K562 (cell line): Measurements from ENCODE around the gene NAPB. TPM values are rescaled to one million over a fixed set of nuclear protein-coding genes. Genes with fewer than 3 reads are reported as not detected.
A peak's percentile ranks its signal among the peaks of the same experiment; 100 is the strongest.

Source experiments
- ATAC-seq: fragments of 200-7000 bp; cut with Tn5 transposase; 3 replicates; pipeline ENCODE4 v1.9.1; 2020; ENCODE audit warnings: moderate library complexity
- BruUV-seq: library from RNA; stranded (reverse); fragments of 400-500 nt; replicated peaks from 2 replicates; lab custom pipeline; 2021; lab: Mats Ljungman, UMichigan
- CTCF ChIA-PET: fragments of 300-600 bp; formaldehyde crosslinking; extraction: SDS; loops from one replicate; lab custom pipeline; 2021; ENCODE audit warnings: low intra/inter-chr PET ratio; lab: Yijun Ruan, JAX
- POLR2A ChIA-PET: fragments of 300-600, 350-650 bp; sonication (Branson Sonifier 250); formaldehyde crosslinking; extraction: SDS; loops from one replicate; lab custom pipeline; 2021; ENCODE audit warnings: antibody characterized with exemption, inconsistent platforms; lab: Yijun Ruan, JAX
- DNase-seq, 4 experiments: peaks; one replicate each; pipeline versions ENCODE4 v3.0.0 to v3.0.0-alpha.2; 2011 to 2018; ENCODE audit warnings: low spot score in 3 of 4, mixed read lengths in 3 of 4; ENCODE audit errors: extremely low read depth in 1 of 4
- FAIRE-seq: peaks from 2 replicates; lab custom pipeline; 2011; peaks lifted over from hg19 to GRCh38; lab: Jason Lieb, UNC
- H2AFZ ChIP-seq: 2 replicates; pipeline ENCODE4 v1.6.0; 2011; ENCODE audit warnings: low read depth, low read length, control low read depth, inconsistent platforms
- H3K27ac ChIP-seq: fragments of 200-600 bp; 3 replicates; pipeline ENCODE4 v1.8.0; 2011; ENCODE audit warnings: low read depth, mild to moderate bottlenecking, control low read depth, inconsistent platforms, low read length, moderate library complexity, mixed read lengths; ENCODE audit errors: extremely low read depth
- H3K27me3 ChIP-seq, 2 experiments: fragments of 300-600 bp in 1 of 2; 2 replicates in 1 of 2; 3 replicates in 1 of 2; pipeline versions ENCODE4 v1.6.0 to v1.8.0; 2011; ENCODE audit warnings: inconsistent platforms in 2 of 2, low read length in 2 of 2, mild to moderate bottlenecking in 1 of 2, mixed read lengths in 1 of 2, moderate library complexity in 1 of 2; ENCODE audit not compliant: control insufficient read depth in 2 of 2, insufficient read depth in 2 of 2
- H3K36me3 ChIP-seq: fragments of 300-600 bp; 3 replicates; pipeline ENCODE4 v1.8.0; 2011; ENCODE audit warnings: mild to moderate bottlenecking, low read length, inconsistent platforms; ENCODE audit not compliant: control insufficient read depth, insufficient read depth
- H3K4me1 ChIP-seq, 2 experiments: fragments of 200-600 bp in 1 of 2; replicated peaks in 1 of 2; 2 replicates in 1 of 2; 3 replicates in 1 of 2; pipeline versions ENCODE4 v1.5.1 to v1.8.0; 2011; ENCODE audit warnings: inconsistent platforms in 2 of 2, low read length in 2 of 2, mild to moderate bottlenecking in 1 of 2, mixed read lengths in 1 of 2, moderate library complexity in 1 of 2; ENCODE audit not compliant: control insufficient read depth in 2 of 2, insufficient read depth in 2 of 2
- H3K4me2 ChIP-seq: 2 replicates; pipeline ENCODE4 v1.6.1; 2011; ENCODE audit warnings: low read length, control low read depth, inconsistent platforms, mixed read lengths; ENCODE audit not compliant: insufficient read depth
- H3K4me3 ChIP-seq: fragments of 200-600 bp; sonication (generic), shearing (Covaris generic); 2 replicates; pipeline ENCODE4 v1.5.1; 2016; ENCODE audit warnings: control low read depth, inconsistent platforms
- H3K79me2 ChIP-seq: fragments of 200-600 bp; 3 replicates; pipeline ENCODE4 v1.8.0; 2011; ENCODE audit warnings: low read length, inconsistent platforms; ENCODE audit not compliant: control insufficient read depth, insufficient read depth
- H3K9ac ChIP-seq, 2 experiments: 2 replicates each; pipeline versions ENCODE4 v1.6.0 to v1.6.1; 2011; ENCODE audit warnings: low read depth in 2 of 2, low read length in 2 of 2, control low read depth in 1 of 2, inconsistent platforms in 1 of 2, mild to moderate bottlenecking in 1 of 2, mixed read lengths in 1 of 2; ENCODE audit not compliant: insufficient read depth in 1 of 2
- H3K9me1 ChIP-seq: one replicate; pipeline ENCODE4 v1.6.0; 2011; ENCODE audit warnings: inconsistent platforms, mild to moderate bottlenecking, low read length, moderate library complexity; ENCODE audit not compliant: control insufficient read depth, insufficient read depth
- H3K9me3 ChIP-seq: replicated peaks from 2 replicates; pipeline ENCODE4 v1.5.1; 2011; ENCODE audit warnings: low read depth, low read length, inconsistent platforms; ENCODE audit not compliant: control insufficient read depth, insufficient read depth
- H4K20me1 ChIP-seq: replicated peaks from 2 replicates; pipeline ENCODE4 v1.6.1; 2011; ENCODE audit warnings: low read length, inconsistent platforms, mixed read lengths; ENCODE audit not compliant: control insufficient read depth, insufficient read depth
- COPS2 ChIP-seq: fragments of 450-650 bp; conservative IDR thresholded peaks from 2 replicates; pipeline ENCODE4 v1.6.1; 2016; ENCODE audit warnings: mild to moderate bottlenecking, moderate library complexity
- HDAC1 ChIP-seq, 2 experiments: fragments of 450-650 bp; IDR thresholded peaks; 2 replicates each; pipeline ENCODE4 v1.6.1; 2016 to 2017; ENCODE audit warnings: inconsistent platforms in 1 of 2, mild to moderate bottlenecking in 1 of 2, moderate library complexity in 1 of 2
- RBBP5 ChIP-seq: fragments of 200-600 bp; sonication (generic); IDR thresholded peaks from 2 replicates; pipeline ENCODE4 v1.6.1; 2012; ENCODE audit warnings: borderline replicate concordance, mild to moderate bottlenecking, low read length, control low read depth, inconsistent platforms; ENCODE audit not compliant: insufficient read depth, poor library complexity, severe bottlenecking
- SAFB ChIP-seq: fragments of 200-400 bp; formaldehyde crosslinking; IDR thresholded peaks from 2 replicates; pipeline ENCODE4 v1.6.1; 2017; ENCODE audit warnings: low read depth, low read length, borderline replicate concordance
- ZNF146 ChIP-seq: IDR thresholded peaks from one replicate; pipeline ENCODE4 v1.6.1; 2018; ENCODE audit warnings: missing compliant biosample characterization; ENCODE audit not compliant: unreplicated experiment
- ZNF316 ChIP-seq: fragments of 450-650 bp; IDR thresholded peaks from 2 replicates; pipeline ENCODE4 v1.6.1; 2016
- WGBS: fragments of 100-300 bp; shearing (Covaris generic); methylation state at CpG from one replicate; pipeline ENCODE4 v1.1.6; 2016; ENCODE audit warnings: low coverage, mixed read lengths; ENCODE audit not compliant: insufficient coverage; ENCODE audit errors: missing lambda C conversion rate; 5-methylcytosine and 5-hydroxymethylcytosine counted together
- in situ Hi-C: fragments of 300-500 bp; cut with MboI; formaldehyde crosslinking; loops from 4 replicates; pipeline ENCODE4 v1.15.0; 2018; ENCODE audit warnings: inconsistent platforms, mixed read lengths
- intact Hi-C: fragments of 100-400 bp; cut with micrococcal nuclease; formaldehyde crosslinking; loops from 2 replicates; pipeline ENCODE4 v1.14.2; 2022
- polyA plus RNA-seq, 8 experiments: library from polyadenylated mRNA; depleted of rRNA in 4 of 8; stranded (reverse) in 5 of 8; unstranded in 3 of 8; fragments of >200 nt; fragmentation: Nextera tagmentation in 2 of 8; fragmentation: Illumina TruSeq in 1 of 8; extraction: Ambion mirVana in 2 of 8; extraction: Trizol in 1 of 8; gene quantifications; 2 replicates each; pipeline versions ENCODE4 v1.2.1 to v1.2.3, GENCODE V29; 2011 to 2014; ENCODE audit warnings: inconsistent platforms in 1 of 8, missing spikeins in 1 of 8
- total RNA-seq, 7 experiments: library from RNA; depleted of rRNA in 6 of 7; stranded (reverse); fragments of >200 nt in 6 of 7; fragmentation: Illumina TruSeq in 2 of 7; extraction: Trizol in 2 of 7; gene quantifications; 2 replicates each; pipeline versions ENCODE4 v1.2.1 to v1.2.3, GENCODE V29; 2011 to 2021; ENCODE audit warnings: low replicate concordance in 1 of 7
- TF ChIP-seq, protein P1 (sequence below), 2 experiments: fragments of 250-450 bp in 1 of 2; fragments of 450-650 bp in 1 of 2; sonication (Bioruptor Pico) in 1 of 2; IDR thresholded peaks; 2 replicates each; pipeline versions ENCODE4 v1.6.1 to v1.8.0; 2016 to 2021; ENCODE audit warnings: mild to moderate bottlenecking in 2 of 2, moderate library complexity in 2 of 2, missing compliant biosample characterization in 1 of 2, missing genetic modification characterization in 1 of 2
- TF ChIP-seq, protein P2 (sequence below), 2 experiments: IDR thresholded peaks; 2 replicates each; pipeline ENCODE4 v1.6.1; 2011; ENCODE audit warnings: borderline replicate concordance in 1 of 2, control low read depth in 1 of 2, low read depth in 1 of 2, low read length in 1 of 2, mild to moderate bottlenecking in 1 of 2, mixed read lengths in 1 of 2, moderate library complexity in 1 of 2; ENCODE audit not compliant: insufficient read depth in 1 of 2, insufficient read length in 1 of 2, poor library complexity in 1 of 2, severe bottlenecking in 1 of 2; ENCODE audit errors: extremely low read depth in 1 of 2
- TF ChIP-seq, protein P3 (sequence below): fragments of 450-650 bp; conservative IDR thresholded peaks from 2 replicates; pipeline ENCODE4 v1.6.1; 2016; ENCODE audit warnings: missing genetic modification characterization, low read depth, mild to moderate bottlenecking, control low read depth, missing compliant biosample characterization
- TF ChIP-seq, protein P4 (sequence below): fragments of 250-450 bp; sonication (Bioruptor Pico); IDR thresholded peaks from 2 replicates; pipeline ENCODE4 v1.6.1; 2021; ENCODE audit warnings: mild to moderate bottlenecking
- TF ChIP-seq, protein P5 (sequence below), 2 experiments: fragments of 450-650 bp; conservative IDR thresholded peaks; 2 replicates each; pipeline ENCODE4 v1.6.1; 2017; ENCODE audit warnings: mild to moderate bottlenecking in 2 of 2, moderate library complexity in 2 of 2

The NAPB gene
- total and polyA plus RNA-seq, 9 of the 15 experiments (the other 6 are each of a cell fraction or from before 2014, with no cell fraction given), result 1.4 to 7.7 (median 5.2) TPM

DNA sequence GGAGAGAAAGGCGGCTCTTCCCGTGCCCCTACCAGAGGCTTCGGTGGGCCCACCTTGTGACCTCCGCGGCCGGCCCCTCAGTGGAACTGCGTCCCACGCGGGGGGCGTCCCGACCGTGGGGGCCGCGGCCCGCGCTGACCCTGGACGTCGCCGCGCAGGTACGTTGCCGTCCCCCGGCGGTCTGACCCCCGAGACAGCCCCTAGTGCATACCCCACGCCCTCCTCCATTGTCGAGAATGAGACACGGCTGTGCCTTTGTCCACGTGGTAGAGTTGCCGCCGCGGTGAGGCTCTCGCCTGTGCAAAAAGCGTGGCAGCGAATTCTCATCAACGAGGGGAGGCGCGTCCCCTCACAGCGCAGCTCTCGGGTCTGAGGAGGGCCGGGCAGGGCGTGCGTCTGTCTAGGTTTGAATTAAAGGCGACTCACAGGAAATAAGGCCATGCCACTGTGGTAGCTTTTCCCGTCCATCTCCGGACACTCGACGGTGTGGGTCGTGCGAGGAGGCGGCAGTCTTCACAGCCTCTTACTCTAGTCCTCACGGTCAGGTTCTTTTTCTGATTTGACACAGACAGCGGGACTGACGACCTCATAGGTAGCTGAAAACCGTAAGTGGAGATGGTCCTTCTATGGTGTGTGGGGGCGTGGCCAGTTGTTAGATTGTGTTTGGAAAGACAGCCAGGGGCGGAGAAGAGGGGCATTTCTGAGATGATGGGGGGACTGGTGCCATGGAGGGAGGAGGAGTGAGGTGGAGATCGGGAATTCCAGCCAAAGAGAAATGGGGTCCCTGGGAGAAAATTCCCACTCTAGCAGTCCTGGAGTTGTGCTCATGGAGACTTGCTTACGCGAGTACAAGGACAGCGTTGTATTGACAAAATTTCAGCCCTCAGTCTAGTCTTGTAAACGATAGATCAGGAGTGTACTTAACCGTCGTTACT is 70.1 kb downstream of the NAPB start:
- Histone ChIP-seq H3K36me3 (peaks cover 38% of the 10 kb centered on the region; the same call in 2 of the 3 replicates), H3K4me2 (peak overlapping the region; percentile 99), H3K27me3 (no peaks in the 10 kb centered on the region), H2AFZ (peak overlapping the region; percentile 78), H3K4me1 (peaks cover 9 to 15% of the 10 kb centered on the region in 2 experiments; a peak in 4 of 5 replicates), H3K9ac (peak overlapping the region; percentile 89 to 98), H3K79me2 (peaks cover 44% of the 10 kb centered on the region), H4K20me1 (peaks cover 18% of the 10 kb centered on the region), H3K4me3 (peak overlapping the region; percentile 95), H3K9me3 (no peaks in the 10 kb centered on the region), H3K9me1 (no peaks in the 10 kb centered on the region), H3K27ac (peak overlapping the region; percentile 95)
- BruUV-seq, result TSS peak; percentile 56
- in situ Hi-C loops, result no loop called here
- CTCF ChIA-PET, result no interaction called here
- POLR2A ChIA-PET, result interaction anchor here (0.6 to 2.2 kb wide), 9 partner anchors 8 to 650 kb away, joined by 3 to 14 read pairs (median 3); no protein-coding TSS in a partner anchor
- intact Hi-C loops, result loop anchor here (1.0 kb wide), 1 partner anchor 10 kb away; no protein-coding TSS in a partner anchor
- peak in 3 of 4 experiments; percentile 15 to 73 (median 26) for DNase-seq
- WGBS, result under 1% methylated on average over 35 of the region's 64 CpGs
- peak; percentile 44 for FAIRE-seq
- ATAC-seq, result peak; percentile 51
- TF ChIP-seq COPS2 (no peak), HDAC1 (IDR thresholded peaks at IDR 0.05) (peak in 1 of 2 experiments; percentile 58; a peak in 1 of 4 replicates), SAFB (peak; percentile 74; the same call in 1 of the 2 replicates), RBBP5 (peak; percentile 39), ZNF146 (CRISPR knock-in tag) (no peak), ZNF316 (no peak)
- TF ChIP-seq, protein P1, sequence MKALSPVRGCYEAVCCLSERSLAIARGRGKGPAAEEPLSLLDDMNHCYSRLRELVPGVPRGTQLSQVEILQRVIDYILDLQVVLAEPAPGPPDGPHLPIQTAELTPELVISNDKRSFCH (CRISPR knock-in tag; IDR thresholded peaks at IDR 0.05), result no peak
- TF ChIP-seq, protein P1 (tag; IDR thresholded peaks at IDR 0.05), result no peak
- TF ChIP-seq, protein P2, sequence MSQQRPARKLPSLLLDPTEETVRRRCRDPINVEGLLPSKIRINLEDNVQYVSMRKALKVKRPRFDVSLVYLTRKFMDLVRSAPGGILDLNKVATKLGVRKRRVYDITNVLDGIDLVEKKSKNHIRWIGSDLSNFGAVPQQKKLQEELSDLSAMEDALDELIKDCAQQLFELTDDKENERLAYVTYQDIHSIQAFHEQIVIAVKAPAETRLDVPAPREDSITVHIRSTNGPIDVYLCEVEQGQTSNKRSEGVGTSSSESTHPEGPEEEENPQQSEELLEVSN (IDR thresholded peaks at IDR 0.05; ENCODE audit: borderline replicate concordance in 1 of 2, extremely low read depth in 1 of 2, insufficient read depth in 1 of 2, insufficient read length in 1 of 2, low read depth in 1 of 2, low read length in 1 of 2, poor library complexity in 1 of 2, severe bottlenecking in 1 of 2), result peak in 1 of 2 experiments; percentile 59
- TF ChIP-seq, protein P3, sequence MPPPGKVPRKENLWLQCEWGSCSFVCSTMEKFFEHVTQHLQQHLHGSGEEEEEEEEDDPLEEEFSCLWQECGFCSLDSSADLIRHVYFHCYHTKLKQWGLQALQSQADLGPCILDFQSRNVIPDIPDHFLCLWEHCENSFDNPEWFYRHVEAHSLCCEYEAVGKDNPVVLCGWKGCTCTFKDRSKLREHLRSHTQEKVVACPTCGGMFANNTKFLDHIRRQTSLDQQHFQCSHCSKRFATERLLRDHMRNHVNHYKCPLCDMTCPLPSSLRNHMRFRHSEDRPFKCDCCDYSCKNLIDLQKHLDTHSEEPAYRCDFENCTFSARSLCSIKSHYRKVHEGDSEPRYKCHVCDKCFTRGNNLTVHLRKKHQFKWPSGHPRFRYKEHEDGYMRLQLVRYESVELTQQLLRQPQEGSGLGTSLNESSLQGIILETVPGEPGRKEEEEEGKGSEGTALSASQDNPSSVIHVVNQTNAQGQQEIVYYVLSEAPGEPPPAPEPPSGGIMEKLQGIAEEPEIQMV (tag), result no peak
- TF ChIP-seq, protein P4, sequence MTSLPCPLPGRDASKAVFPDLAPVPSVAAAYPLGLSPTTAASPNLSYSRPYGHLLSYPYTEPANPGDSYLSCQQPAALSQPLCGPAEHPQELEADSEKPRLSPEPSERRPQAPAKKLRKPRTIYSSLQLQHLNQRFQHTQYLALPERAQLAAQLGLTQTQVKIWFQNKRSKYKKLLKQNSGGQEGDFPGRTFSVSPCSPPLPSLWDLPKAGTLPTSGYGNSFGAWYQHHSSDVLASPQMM (CRISPR knock-in tag), result no peak
- TF ChIP-seq, protein P5, sequence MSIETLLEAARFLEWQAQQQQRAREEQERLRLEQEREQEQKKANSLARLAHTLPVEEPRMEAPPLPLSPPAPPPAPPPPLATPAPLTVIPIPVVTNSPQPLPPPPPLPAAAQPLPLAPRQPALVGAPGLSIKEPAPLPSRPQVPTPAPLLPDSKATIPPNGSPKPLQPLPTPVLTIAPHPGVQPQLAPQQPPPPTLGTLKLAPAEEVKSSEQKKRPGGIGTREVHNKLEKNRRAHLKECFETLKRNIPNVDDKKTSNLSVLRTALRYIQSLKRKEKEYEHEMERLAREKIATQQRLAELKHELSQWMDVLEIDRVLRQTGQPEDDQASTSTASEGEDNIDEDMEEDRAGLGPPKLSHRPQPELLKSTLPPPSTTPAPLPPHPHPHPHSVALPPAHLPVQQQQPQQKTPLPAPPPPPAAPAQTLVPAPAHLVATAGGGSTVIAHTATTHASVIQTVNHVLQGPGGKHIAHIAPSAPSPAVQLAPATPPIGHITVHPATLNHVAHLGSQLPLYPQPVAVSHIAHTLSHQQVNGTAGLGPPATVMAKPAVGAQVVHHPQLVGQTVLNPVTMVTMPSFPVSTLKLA (conservative IDR thresholded peaks at IDR 0.05), result peak; percentile 60 to 76
